BLaER1 treated with 17β-estradiol and CSF1 and Interleukin-3, amounts not matched to agents 10 nM and 100 nM (cell line): ENCODE data around the gene SDK2.

Experiments
- H3K27ac ChIP-seq, 11 experiments: shearing (Covaris generic); formaldehyde crosslinking; 2 replicates each; pipeline ENCODE4 v1.8.1; 2022
- H3K27me3 ChIP-seq, 11 experiments: shearing (Covaris generic); formaldehyde crosslinking; 2 replicates each; pipeline ENCODE4 v1.8.1; 2022
- H3K36me3 ChIP-seq, 11 experiments: shearing (Covaris generic); formaldehyde crosslinking; 2 replicates each; pipeline ENCODE4 v1.8.1; 2022
- H3K4me1 ChIP-seq, 10 experiments: shearing (Covaris generic); formaldehyde crosslinking; 2 replicates each; pipeline ENCODE4 v1.8.1; 2022
- H3K4me2 ChIP-seq, 11 experiments: shearing (Covaris generic); formaldehyde crosslinking; 2 replicates each; pipeline ENCODE4 v1.8.1; 2022
- H3K4me3 ChIP-seq, 10 experiments: shearing (Covaris generic); formaldehyde crosslinking; 2 replicates each; pipeline ENCODE4 v1.8.1; 2022
- H3K9ac ChIP-seq, 11 experiments: shearing (Covaris generic); formaldehyde crosslinking; 2 replicates each; pipeline ENCODE4 v1.8.1; 2022
- H3K9me3 ChIP-seq, 11 experiments: shearing (Covaris generic); formaldehyde crosslinking; replicated peaks in 1 of 11; 2 replicates each; pipeline ENCODE4 v1.8.1; 2022
- H4K20me1 ChIP-seq, 11 experiments: shearing (Covaris generic); formaldehyde crosslinking; 2 replicates each; pipeline ENCODE4 v1.8.1; 2022
- Cebpa-rat ChIP-seq, 11 experiments: shearing (Covaris generic); IDR thresholded peaks; 2 replicates each; pipeline ENCODE4 v1.8.1; 2022

SDK2 gene

DNA sequence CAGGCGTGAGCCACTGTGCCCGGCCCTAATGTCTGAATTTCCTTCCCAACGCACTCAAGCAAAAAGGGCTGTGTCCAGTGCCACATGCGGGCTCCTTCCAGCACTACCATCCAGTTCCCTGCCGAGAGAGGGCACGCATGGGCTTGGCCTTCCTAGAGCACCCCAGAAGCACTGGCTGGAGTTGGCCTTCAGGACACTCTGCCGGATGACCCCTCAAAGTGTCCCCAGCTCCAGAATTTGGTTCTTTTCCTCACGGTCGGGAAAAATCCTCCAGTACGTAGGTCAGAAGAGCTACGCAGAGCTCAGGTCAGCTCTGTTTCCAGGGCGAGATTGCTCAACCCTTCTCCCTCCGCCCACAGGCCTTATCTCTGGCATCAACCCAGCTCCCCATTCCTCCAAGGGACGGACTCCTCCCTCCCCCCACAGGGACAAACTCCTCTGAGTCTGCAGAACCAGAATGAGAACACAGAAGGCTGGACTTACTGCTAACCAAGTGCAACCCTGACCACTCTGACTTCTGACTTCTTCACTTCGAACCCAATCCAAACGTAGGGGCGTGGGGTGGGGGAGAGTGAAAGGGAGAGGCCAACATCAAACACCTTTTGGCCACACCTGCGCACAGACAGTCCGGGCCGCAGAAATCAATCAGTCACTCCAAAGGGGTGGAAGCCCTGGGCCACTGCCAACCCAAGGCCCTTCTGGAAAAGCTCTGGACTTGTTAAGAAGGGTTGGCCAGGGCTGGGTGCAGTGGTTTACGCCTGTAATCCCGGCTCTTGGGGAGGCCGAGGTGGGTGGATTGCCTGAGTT, 336.0 kb downstream of the SDK2 start:
- Histone ChIP-seq H3K36me3 (0 out of 22 replicates have a peak, but pooled peaks cover 0 to 3% (median 0%) of the 10 kb centered on the region in 11 experiments), H3K4me1 (peaks cover 64 to 82% (median 75%) of the 10 kb centered on the region in 10 experiments), H3K27ac (peak overlapping the region in 2 of 11 experiments; percentile 19 to 27; a peak in 3 of 22 replicates), H3K9me3 (no peaks in the 10 kb centered on the region), H3K9ac (peak overlapping the region in 2 of 11 experiments; percentile 11 to 35; a peak in 2 of 22 replicates), H4K20me1 (no peaks in the 10 kb centered on the region; a peak in 1 of 22 replicates), H3K4me3 (peak overlapping the region in 1 of 10 experiments; percentile 31; a peak in 1 of 20 replicates), H3K27me3 (no peaks in the 10 kb centered on the region), H3K4me2 (peak overlapping the region; percentile 90 to 100 (median 99); a peak in 21 of 22 replicates)
- TF ChIP-seq Cebpa-rat (IDR thresholded peaks at IDR 0.05) = no peak

DNA sequence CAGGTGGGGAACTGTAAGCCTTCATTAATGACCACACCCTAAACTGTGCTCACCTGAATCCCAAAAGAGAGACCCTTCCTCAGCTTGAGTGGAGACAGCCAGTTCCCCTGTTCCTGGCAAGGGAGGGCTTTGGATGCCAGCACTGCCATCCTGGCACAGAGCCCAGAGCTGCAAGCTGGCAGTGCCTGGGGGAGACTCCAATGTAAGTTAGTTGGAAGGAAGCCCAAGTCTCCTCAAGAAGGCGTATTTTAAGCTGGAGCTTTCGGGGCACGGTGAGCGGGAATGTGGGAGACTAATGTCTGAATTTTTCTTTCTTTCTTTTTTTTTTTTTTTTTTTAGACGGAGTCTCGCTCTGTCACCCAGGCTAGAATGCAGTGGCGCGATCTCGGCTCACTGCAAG, 337.1 kb downstream of the SDK2 start:
- Histone ChIP-seq H3K4me3 (no peak overlapping the region), H4K20me1 (no peaks in the 10 kb centered on the region; a peak in 1 of 22 replicates), H3K27me3 (no peaks in the 10 kb centered on the region), H3K9me3 (no peaks in the 10 kb centered on the region), H3K4me1 (peaks cover 58 to 71% (median 64%) of the 10 kb centered on the region in 10 experiments), H3K36me3 (0 out of 22 replicates have a peak, but pooled peaks cover 0 to 3% (median 0%) of the 10 kb centered on the region in 11 experiments), H3K9ac (peak overlapping the region in 1 of 11 experiments; percentile 1; a peak in 2 of 22 replicates), H3K4me2 (peak overlapping the region in 9 of 11 experiments; percentile 22 to 99 (median 92); a peak in 15 of 22 replicates), H3K27ac (no peak overlapping the region)
- TF ChIP-seq Cebpa-rat (IDR thresholded peaks at IDR 0.05) = no peak

DNA sequence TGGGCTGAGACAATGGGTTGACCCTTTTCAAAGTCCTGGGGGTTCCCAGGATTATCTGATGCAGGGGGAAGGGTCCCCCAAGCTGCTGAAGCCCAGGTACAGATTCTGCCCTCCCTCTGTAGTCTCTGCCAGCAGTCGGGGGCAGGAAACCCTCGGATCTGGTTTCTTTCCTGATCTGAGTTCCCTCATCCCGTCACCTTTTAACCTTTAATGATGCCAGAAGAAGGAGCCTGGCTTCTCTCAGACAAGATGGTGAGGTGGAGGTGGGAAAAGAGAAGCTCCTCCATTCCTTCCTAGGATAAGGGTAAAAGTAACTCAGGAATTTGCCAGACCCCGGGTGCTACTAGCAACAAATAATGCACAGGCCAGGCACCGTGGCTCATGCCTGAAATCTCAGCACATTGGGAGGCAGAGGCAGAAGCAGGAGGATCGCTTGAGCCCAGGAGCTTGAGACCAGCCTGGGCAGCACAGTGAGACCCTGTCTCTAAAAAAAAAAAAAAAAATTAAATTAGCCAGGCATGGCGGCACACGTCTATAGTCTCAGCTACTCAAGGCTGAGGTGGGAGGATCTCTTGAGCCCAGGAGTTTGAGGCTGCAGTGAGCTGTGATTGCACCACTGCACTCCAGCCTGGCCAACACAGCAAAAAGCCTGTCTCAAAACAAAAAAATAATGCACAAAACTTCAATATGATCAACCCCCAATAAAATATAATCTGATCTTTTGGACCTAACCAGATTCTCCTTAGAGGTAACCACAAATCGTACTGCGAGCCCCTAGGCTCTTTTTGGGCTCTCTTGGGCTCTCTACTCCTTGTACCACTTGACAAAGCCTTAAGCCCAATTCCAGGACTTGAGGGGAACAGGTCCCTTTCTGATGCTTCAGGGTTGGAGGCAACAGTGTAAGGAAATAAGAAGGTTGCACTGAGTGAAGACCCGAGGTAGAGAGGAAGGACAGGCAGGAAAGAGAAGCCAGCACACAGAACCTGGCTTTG, 338.1 kb downstream of the SDK2 start:
- Histone ChIP-seq H3K36me3 (0 out of 22 replicates have a peak, but pooled peaks cover 0 to 3% (median 0%) of the 10 kb centered on the region in 11 experiments), H4K20me1 (no peaks in the 10 kb centered on the region; a peak in 1 of 22 replicates), H3K4me2 (peak overlapping the region; percentile 80 to 99 (median 92)), H3K4me1 (peaks cover 57 to 71% (median 62%) of the 10 kb centered on the region in 10 experiments), H3K4me3 (peak overlapping the region in 6 of 10 experiments; percentile 39 to 63 (median 48); a peak in 7 of 20 replicates), H3K9me3 (no peaks in the 10 kb centered on the region), H3K9ac (peak overlapping the region in 10 of 11 experiments; percentile 56 to 82 (median 72); a peak in 16 of 22 replicates), H3K27me3 (no peaks in the 10 kb centered on the region), H3K27ac (peak overlapping the region; percentile 63 to 83 (median 75); a peak in 18 of 22 replicates)
- TF ChIP-seq Cebpa-rat (IDR thresholded peaks at IDR 0.05) = no peak

DNA sequence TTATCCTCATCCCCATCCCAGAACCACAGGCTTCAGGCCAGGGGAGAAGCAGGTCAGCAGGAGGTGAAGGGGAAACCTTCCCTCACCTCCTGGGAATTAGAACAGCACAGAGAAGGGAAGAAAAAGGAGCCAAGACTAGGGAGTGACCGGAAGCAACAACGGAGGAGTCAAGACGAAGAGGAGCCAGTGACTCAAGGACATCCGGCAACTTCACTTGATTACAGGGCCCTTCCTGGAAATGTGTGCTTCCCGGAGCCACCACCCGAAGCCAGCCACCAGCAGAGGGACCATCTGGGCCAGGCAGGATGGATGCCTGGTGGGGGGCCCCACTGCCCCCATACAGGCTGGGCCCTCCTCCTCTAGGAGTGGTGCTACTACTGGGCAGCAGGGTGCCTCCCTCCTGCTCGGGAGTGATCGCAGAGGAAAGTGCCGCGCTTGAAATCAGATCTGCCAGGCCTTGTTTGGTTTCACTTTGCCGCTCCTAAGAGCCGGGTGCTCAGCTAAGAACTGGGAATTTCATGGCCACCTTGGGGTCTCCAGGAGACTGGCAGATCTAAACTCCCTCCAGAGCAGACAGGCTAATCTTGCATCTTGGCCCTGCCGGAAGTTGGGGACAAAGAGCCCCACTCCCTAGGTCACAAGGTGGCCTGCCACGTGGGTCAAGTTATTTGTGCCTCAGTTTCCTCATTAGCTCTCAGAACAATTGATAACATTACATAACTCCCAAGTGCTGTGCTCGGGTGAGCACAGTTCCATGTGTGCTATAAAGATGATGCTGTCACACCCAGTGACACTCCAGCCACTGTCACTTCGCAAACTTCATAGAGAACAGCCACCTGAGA, 339.1 kb downstream of the SDK2 start:
- no peak for TF ChIP-seq Cebpa-rat (IDR thresholded peaks at IDR 0.05)
- H3K27ac ChIP-seq = peak overlapping the region; percentile 63 to 83 (median 75)
- peak overlapping the region; percentile 80 to 99 (median 92) for H3K4me2 ChIP-seq
- H3K4me3 ChIP-seq = peak overlapping the region; percentile 39 to 63 (median 46); a peak in 18 of 20 replicates
- peaks cover 58 to 74% (median 61%) of the 10 kb centered on the region in 10 experiments for H3K4me1 ChIP-seq
- no peaks in the 10 kb centered on the region for H3K27me3 ChIP-seq
- H3K9me3 ChIP-seq = no peaks in the 10 kb centered on the region
- peak overlapping the region; percentile 56 to 82 (median 72) for H3K9ac ChIP-seq
- no peaks in the 10 kb centered on the region; a peak in 1 of 22 replicates for H4K20me1 ChIP-seq
- H3K36me3 ChIP-seq = 0 out of 22 replicates have a peak, but pooled peaks cover 0 to 3% (median 0%) of the 10 kb centered on the region in 11 experiments

DNA sequence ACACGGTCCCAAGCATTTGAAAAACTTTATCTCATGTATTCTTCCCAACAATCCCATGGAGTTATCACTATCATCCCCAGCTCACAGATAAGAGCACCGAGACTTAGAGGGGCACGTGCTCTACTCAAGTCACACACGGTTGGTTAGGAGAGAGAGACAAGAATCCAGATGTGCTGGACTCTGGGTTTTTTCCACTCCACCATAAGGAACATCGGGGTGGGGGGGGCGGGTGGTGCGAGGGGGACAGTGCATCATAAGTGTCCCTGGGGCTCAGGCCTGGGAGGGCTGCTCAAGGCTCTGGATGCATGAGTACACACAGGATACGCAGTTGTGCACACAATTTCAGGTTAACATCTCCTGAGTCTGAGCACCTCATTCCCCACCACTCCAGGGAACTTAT, 339.8 kb downstream of the SDK2 start:
- Histone ChIP-seq H3K9ac (peak overlapping the region; percentile 56 to 82 (median 72); a peak in 18 of 22 replicates), H4K20me1 (no peaks in the 10 kb centered on the region; a peak in 1 of 22 replicates), H3K9me3 (no peaks in the 10 kb centered on the region), H3K4me3 (peak overlapping the region in 5 of 10 experiments; percentile 41 to 53 (median 48); a peak in 9 of 20 replicates), H3K4me1 (peaks cover 57 to 74% (median 61%) of the 10 kb centered on the region in 10 experiments), H3K36me3 (0 out of 22 replicates have a peak, but pooled peaks cover 0 to 3% (median 0%) of the 10 kb centered on the region in 11 experiments), H3K27me3 (no peaks in the 10 kb centered on the region), H3K27ac (peak overlapping the region; percentile 63 to 83 (median 75); a peak in 18 of 22 replicates), H3K4me2 (peak overlapping the region; percentile 80 to 99 (median 92))
- no peak for TF ChIP-seq Cebpa-rat (IDR thresholded peaks at IDR 0.05)

DNA sequence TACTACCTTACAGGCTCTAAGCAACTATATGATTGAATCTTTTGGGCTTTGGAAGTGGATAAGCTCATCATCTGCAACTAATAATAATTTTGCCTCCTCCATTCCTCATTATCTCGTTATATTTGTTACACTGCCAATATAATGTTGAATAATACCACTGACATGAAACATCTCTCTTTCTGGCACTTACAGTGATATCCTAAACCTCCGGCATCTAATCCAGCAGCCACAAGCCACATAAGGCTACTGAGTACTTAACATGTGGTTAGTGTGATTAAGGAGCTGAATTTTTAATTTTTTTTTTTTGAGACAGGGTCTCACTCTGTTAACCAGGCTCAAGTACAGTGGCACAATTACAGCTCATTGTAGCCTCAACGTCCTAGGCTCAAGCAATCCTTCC, 342.1 kb downstream of the SDK2 start:
- H3K27me3 ChIP-seq = no peaks in the 10 kb centered on the region
- H3K9ac ChIP-seq = no peak overlapping the region
- no peaks in the 10 kb centered on the region for H3K9me3 ChIP-seq
- 0 out of 22 replicates have a peak, but pooled peaks cover 0 to 3% (median 0%) of the 10 kb centered on the region in 11 experiments for H3K36me3 ChIP-seq
- TF ChIP-seq Cebpa-rat (IDR thresholded peaks at IDR 0.05) = no peak
- H3K27ac ChIP-seq = no peak overlapping the region
- H3K4me3 ChIP-seq = no peak overlapping the region
- H4K20me1 ChIP-seq = peaks cover 0 to 12% (median 0%) of the 10 kb centered on the region in 11 experiments; a peak in 6 of 22 replicates
- H3K4me1 ChIP-seq = peaks cover 57 to 68% (median 60%) of the 10 kb centered on the region in 10 experiments
- H3K4me2 ChIP-seq = no peak overlapping the region

DNA sequence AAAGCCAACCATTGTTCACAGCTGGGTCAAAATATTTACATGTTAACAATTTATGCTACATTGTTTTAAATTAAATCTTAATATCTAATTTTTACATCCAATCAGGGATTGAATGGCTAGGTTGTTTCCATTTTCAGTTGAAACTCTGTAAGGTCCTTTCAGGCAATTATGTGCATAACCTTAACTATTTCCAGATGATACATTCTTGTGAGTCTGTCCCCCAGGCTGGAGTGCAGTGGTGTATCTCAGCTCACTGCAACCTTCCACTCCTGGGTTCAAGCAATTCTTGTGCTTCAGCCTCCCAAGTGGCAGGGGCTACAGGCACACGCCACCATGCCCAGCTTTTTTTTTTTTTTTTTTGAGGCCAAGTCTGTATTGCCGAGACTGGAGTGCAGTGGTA, 342.9 kb downstream of the SDK2 start:
- no peak overlapping the region for H3K4me2 ChIP-seq
- H3K9ac ChIP-seq = no peak overlapping the region
- H3K9me3 ChIP-seq = no peaks in the 10 kb centered on the region
- no peaks in the 10 kb centered on the region for H3K36me3 ChIP-seq
- peaks cover 0 to 12% (median 0%) of the 10 kb centered on the region in 11 experiments; a peak in 6 of 22 replicates for H4K20me1 ChIP-seq
- no peaks in the 10 kb centered on the region for H3K27me3 ChIP-seq
- H3K27ac ChIP-seq = no peak overlapping the region
- H3K4me3 ChIP-seq = no peak overlapping the region
- no peak for TF ChIP-seq Cebpa-rat (IDR thresholded peaks at IDR 0.05)
- peaks cover 48 to 60% (median 52%) of the 10 kb centered on the region in 10 experiments for H3K4me1 ChIP-seq
